SIG-M5 treated with dmso at 0.1 percent for 504 hours (cell line): ENCODE measurements around the gene STK39.

ENCODE experiments used
- DNase-seq: peaks from one replicate; lab custom pipeline; 2025; ENCODE audit not compliant: unreplicated experiment; lab: John Stamatoyannopoulos, UW

STK39 gene

DNA sequence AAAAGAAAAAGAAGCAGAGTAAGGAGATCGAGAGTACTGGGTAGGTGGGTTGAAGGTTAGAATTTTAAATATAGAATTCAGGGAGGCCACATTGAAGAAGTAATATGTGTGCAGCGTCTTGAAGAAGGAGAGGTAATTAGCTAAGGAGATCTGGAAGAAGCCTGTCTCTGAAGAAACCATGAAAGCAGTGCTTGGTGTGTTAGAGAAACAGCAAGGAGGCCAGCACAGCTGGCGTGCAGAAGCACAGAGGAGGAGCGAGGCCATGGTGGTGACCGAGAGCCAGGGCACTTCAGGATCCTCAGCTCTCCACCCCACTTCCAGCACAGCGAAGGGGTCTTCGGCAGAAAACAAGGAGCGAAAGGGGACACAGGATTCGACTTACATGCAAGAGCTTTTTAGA is 305.8 kb downstream of the STK39 start:
- DNase-seq: no peak

DNA sequence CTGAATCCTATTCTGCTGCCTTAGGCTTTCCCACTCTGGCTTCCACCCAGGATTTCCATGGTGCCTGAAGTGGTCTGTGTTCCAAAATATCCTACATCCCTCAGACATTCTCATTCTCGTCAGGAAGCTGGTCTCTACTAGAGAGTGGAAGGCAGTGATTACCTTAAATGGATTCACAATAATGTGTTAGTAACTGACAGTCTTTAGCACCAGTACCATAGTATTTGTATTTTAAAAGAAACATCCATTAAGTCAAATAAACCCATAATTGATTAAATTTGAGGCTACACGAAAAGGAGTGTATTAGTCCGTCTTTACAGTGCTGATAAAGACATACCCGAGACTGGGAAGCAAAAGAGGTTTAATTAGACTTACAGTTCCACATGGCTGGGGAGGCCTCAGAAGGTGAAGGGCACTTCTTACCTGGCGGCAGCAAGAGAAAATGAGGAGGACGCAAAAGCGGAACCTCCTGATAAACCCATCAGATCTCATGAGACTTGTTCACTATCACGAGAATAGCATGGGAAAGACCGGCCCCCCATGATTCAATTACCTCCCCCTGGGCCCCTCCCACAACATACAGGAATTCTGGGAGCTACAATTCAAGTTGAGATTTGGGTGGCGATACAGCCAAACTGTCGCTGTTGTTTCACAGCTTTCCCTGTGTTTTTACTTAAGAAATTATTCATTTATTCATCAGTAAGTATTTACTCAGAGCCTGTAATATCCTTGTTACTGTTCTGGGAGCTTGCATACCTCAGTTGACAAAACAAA is 306.5 kb downstream of the STK39 start:
- no peak for DNase-seq

DNA sequence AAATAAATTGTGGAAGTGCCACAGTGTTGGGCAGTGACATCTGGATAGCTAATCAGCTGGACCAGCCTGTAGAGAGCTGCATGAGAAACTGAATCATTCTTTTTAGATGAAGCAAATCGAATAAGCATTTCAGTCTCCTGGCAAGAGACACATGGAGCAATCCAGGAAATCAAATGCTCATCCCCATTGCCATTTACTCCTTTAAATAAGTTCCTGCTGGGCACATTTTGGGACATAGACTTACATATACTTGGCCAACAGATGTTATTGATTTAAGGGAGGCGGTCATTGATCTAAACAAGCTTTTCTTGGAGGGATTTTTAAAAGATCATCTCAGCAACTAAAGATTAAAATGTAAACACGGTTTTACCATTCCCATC is 307.1 kb downstream of the STK39 start:
- no peak for DNase-seq

DNA sequence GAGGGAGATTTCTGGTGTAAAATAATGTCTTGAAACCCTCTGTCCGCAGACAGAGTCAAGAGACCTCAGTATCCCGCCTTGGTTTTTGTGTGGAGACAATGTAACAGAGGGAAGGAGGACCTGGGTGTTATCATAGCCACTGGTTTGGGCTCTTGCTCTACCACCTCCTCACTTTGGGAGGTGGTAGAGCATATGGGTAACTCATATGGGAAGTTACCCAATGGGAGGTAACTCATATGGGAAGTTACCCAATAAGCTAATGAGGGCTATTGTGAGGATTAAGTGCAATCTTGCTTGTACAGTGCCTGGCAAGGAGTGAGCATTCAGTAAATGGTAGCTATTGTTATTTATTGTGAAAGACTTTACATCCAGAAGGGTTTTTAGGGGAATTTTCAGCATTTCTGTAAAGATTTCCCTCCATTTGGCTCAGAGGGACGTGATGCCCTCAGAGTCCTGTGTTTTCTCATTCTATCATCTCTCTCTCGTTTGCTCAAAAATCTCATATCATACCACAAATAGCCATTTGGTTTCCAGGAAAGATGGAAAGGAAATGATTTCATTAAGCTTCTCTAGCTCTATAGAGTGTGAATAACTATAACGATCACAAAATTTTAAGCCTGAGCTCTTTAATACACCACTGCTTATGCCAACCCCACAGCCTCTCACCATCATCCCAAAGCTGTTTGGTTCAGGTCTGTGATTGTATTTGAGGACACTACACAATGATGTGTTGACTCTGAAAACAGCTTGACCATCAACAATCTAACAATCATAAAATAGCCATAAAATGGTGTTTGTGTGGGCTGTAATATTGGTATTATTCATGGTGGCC is 307.7 kb downstream of the STK39 start:
- DNase-seq: no peak

DNA sequence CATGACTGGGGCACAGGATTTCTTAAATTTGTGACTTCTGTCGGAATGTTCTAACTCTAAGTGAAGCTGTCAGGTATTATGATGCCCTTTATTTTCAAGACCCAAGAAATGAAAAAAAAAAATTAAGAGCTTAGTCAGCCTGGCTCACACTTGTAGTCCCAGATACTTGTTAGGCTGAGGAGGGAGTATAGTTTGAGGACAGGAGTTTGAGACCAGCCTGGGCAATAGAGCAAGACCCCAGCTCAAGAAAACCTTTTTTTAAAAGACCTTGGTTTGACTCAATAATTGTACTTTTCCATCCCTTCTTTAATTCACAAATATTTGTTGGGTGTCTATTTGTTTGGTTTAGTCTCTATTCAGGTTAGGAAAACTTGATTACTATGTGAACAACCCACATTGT is 310.0 kb downstream of the STK39 start:
- DNase-seq: no peak

DNA sequence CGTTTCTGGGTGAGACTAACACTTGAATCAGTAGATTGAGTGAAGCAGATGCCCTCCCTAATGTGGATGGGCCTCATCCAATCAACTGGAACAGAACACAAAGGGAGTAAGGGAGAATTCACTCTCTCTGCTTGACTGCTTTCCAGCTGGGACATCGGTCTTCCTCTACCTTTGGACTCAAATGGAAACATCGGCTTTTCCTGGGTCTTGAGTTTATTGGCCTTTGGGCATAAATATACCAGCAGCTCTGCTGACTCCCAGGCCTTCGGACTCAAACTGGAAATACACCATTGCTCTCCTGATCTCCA is 311.6 kb downstream of the STK39 start:
- no peak for DNase-seq

DNA sequence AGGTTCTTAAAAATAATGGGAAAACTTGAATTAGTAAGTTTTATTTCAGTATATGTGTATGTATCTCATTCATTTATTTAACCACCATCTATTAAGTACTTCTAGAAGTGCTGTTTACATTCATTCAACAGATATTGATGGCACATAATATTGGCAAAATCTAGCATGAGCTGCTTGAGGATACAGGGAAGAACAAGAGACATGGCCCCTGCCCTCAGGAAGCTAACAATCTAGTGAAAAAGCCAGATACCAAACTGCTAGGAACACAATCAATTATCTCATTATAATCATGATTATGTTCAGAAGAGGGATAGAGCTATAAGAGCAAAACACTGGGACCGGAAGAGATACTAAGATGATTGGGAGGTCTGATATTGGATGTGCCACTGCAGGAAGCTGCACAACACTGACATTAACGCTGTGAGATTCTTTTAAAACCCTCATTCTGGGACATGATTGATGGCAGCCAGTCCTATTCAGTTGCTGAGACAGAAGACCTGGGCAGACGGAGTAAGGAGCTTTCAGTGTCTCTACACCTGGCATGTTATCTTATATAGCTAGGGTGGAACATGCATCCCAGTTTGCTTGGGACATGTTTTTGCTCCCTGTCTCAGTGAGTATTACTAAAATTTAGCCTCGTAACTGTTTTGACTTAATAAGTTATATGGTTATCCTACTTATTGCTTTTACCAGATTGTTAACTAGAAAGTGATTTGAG is 314.1 kb downstream of the STK39 start:
- no peak for DNase-seq

DNA sequence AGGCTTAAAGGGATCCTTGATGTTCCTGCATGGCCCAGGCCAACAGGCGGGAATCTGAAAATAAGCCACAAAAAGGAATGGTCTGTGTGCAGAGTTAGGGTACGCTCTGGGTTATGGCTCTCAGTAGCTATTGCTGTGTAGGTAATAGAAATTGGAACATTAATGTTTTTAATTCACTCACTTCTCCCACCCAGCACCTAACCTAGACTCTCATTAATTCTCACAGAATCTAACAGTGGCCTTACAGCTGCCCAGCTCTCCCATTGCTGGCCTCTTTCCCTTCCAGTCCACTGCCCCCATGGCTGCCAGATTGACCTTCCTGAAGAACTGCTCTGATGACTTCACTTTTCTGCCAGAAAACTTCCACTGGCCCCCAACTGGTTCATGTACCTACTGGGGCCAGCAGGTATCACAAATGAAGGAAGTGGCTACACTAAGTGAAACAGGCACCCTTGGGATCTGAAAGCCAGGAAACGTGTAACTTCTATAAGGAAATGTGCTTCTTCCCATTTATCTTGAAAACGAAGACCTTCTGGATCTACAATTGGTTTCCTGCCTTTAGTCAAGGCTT is 315.2 kb downstream of the STK39 start:
- DNase-seq: no peak

DNA sequence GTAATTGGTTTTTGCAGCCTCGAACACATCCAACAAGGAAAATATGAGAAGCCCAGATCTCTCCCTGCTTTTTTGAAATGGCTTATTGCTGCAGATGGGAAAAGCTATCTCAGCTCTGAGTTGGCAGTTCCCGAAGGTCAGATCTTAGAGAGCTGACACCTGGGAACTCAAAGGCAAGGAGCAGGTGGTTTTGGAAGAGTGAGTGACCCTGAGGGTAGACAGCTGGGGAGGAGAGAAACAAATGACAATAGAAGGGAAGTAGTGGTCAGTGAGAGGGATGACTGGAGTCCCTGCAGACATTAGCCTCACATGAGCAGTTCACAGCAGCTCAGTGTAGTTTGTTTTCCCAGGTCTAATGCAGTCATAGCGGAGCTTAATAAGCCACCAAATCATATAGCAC is 317.9 kb downstream of the STK39 start:
- no peak for DNase-seq

DNA sequence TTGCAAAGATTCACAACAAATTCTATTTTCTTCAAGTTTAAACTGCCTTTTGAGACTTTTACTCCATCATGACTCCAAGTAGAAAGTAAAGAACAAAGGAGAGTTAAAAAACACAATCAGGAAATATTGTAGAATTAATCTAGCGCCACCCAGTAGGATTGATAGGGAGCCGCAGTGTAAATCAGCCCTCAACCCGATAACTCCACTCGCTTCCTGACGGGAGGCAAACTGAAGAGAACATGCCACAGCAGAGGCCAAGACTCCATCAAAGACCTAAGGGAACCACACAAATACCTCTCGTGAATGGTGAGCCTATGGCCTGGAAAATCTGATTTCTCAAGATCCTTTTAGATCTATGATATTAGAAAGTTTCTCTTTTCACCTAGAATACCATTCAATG is 319.0 kb downstream of the STK39 start:
- DNase-seq: no peak

DNA sequence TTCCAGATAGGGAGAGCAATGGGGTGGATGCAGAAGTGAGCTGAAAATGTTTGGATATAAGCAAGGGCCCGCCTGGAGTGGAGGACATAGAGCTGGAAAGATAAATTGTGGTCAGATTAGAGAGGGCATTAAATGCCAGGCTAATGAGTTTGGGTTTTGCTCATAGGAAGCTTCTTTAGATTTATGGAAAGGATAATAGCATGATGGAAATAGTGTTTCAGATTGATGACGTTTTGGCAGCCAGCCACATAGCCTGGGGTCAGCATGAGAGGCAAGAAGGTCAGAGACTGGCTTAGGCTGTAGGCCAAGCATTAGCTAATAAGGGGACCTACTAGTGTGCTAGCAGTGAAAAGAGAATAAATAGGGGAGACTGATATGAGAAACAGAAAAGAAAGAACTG is 321.6 kb downstream of the STK39 start:
- no peak for DNase-seq

DNA sequence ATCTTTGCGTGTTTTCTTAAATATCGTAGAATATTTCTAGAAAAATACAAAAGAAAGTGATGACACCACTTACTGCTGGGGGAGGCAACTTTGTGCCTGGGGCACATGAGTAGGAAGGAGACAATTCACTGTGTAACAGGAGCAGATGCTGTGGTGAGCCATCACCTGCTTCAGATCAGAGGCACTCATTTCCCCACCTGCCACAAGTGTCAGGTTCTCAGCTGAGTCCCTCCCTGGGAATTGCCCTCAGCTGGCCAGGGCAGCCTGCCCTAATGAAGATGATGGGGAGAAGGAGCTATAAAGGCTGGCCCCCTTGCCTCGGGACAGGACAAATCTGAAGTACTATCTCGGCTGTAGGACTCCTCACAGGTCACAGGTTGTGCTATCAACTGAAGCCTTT is 322.8 kb downstream of the STK39 start:
- no peak for DNase-seq

DNA sequence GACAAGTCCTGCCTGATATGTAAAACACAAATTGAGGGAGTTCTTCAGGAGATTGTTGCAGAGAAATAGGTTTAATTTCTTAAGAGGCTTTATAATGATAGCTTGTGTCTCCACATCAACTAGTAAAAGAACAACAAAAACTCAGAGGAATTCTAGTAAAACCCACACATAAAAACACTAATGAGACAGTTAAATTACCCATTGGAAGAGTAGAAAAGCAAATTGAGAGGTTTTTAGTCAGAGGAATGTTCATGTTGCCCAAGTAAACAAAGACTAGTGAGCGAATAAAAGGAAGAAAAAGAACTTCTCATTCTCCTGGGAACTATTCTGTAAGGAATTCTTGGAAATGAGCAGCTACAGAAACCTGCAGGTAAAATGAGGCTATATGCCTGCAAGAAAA is 330.6 kb downstream of the STK39 start:
- DNase-seq: no peak

DNA sequence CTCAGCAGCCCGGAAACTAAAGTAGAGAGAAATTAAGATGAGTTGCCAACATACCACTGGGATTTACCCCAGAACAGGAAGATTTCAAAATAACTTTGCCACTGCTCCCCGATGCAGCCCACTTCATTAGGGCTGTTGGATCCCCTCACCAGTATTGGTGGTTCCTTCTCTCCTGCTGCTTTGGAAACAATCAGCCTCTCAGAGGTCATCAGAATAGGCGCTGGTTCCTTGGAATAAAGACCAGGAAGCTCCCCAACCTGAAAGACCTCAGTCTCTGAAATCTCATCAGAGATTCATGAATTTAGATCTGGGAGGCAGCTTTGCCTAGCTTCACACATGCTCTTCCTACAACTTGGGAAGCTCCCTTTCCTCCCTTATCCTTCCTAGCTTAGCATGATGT is 332.4 kb downstream of the STK39 start:
- DNase-seq: no peak

DNA sequence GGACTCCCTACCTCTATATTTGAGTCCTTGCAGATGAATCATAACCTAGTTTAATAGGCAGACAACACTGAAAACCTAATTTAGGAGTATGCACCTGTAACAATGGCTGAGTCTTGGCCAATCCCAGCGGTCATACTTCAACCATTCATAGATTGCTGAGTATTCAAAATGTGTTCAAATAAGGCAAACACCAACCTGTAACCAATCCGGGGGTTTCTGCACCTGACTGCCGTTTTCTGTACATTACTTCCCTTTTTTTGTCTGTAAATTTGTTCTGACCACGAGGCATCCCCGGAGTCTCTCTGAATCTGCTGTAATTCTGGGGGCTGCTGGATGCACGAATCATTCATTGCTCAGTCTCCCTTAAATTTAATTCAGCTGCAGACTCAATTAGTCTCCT is 338.6 kb downstream of the STK39 start:
- no peak for DNase-seq

DNA sequence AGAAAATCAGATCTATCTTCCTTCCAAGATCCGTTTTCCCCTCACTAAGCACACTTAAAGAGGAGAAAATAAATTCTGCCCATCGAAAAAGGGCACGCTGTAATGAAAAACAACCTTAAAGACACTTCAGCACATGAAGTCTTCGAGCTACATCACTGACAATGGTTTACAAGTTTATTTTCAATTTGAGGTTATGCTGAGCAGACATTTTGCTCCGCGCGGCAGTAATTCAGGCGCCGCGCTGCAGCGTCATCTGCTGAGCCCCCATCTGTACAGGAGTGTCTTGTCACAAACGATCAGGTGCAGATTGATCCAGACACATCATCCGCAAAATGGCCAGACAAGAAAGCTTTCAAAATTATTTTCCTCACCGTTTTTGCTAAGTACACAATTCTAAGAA is 341.7 kb downstream of the STK39 start:
- no peak for DNase-seq
